GM12892 (cell line): ENCODE data around the gene NEDD4L.

Experiments
- POLR2A ChIP-seq: IDR thresholded peaks from 2 replicates; pipeline ENCODE4 v1.6.1; 2011; ENCODE audit warnings: low read depth, low read length, control low read depth
- POLR2AphosphoS5 ChIP-seq: IDR thresholded peaks from 2 replicates; pipeline ENCODE4 v1.6.1; 2011; ENCODE audit warnings: low read depth, low read length, control low read depth

DNA sequence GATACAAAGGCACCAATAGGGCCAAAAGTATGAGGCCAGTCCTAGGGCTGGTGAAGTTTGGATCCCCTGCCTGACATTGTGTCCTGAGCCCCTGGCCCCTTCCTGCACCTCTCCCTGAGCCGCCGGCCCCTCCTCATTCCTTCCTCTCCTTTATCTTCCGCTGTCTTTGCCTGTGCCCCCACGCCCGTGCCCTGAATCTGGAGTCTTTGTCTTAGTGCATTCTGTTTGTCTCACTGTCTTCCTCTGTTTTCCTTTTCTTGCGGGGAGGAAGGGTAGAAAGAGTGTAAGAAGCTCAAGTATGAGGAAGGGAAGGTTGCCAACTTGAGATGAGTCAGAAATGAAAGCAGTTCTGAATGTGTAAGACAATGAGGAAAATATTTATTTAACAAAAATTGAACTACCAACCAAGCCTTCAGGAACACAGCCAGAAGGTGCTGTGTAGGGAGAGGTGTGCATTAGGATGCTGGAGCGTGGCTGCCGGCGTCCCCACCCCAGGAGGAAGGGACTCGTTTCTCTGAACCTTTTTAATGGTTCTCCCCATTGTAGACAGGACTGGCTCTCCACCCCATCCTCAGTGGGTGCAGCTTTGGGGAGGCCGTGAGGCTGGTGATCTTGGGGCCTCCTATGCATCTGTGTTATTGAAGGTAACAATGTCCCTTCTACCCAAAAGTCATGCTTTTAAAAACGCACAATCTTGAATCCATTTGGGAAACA lies 133.1 kb downstream of the NEDD4L start:
- no peak for TF ChIP-seq POLR2A
- no peak for TF ChIP-seq POLR2AphosphoS5
